OCI-LY7 (cell line): ENCODE data around the gene EDN2. TPM values are rescaled to one million over a fixed set of nuclear protein-coding genes. Genes with fewer than 3 reads are reported as not detected.

Experiments
- BruUV-seq: library from RNA; stranded (reverse); fragments of 400-500 nt; replicated peaks from 2 replicates; lab custom pipeline; 2021; lab: Mats Ljungman, UMichigan
- CTCF ChIA-PET: fragments of 300-600 bp; sonication (Branson Sonifier 250); formaldehyde crosslinking; loops from one replicate; lab custom pipeline; 2022; ENCODE audit warnings: antibody characterized with exemption; ENCODE audit not compliant: unreplicated experiment; lab: Charles Lee
- POLR2A ChIA-PET: fragments of 300-600 bp; sonication (Branson Sonifier 250); formaldehyde crosslinking; loops from one replicate; lab custom pipeline; 2022; ENCODE audit warnings: antibody characterized with exemption; lab: Charles Lee
- DNase-seq: peaks from one replicate; pipeline ENCODE4 v3.0.0-alpha.2; 2015; ENCODE audit warnings: low spot score
- H2AFZ ChIP-seq: fragments of 200-600 bp; sonication (generic), shearing (Covaris generic); 2 replicates; pipeline ENCODE4 v1.6.1; 2014; ENCODE audit warnings: mild to moderate bottlenecking, antibody characterized with exemption, low read length, moderate library complexity
- H3K27ac ChIP-seq: fragments of 200-600 bp; sonication (generic); 2 replicates; pipeline ENCODE4 v1.5.1; 2014; ENCODE audit warnings: mixed run types, low read depth, mild to moderate bottlenecking, moderate library complexity, low read length, inconsistent platforms; ENCODE audit not compliant: poor library complexity, severe bottlenecking
- H3K36me3 ChIP-seq: fragments of 200-600 bp; sonication (generic); 2 replicates; pipeline ENCODE4 v1.6.1; 2014; ENCODE audit warnings: mild to moderate bottlenecking, antibody characterized with exemption, low read length, moderate library complexity, mixed read lengths; ENCODE audit not compliant: insufficient read depth
- H3K4me1 ChIP-seq: fragments of 200-600 bp; sonication (generic); 2 replicates; pipeline ENCODE4 v1.5.1; 2014; ENCODE audit warnings: mild to moderate bottlenecking, low read length; ENCODE audit not compliant: insufficient read depth, poor library complexity, severe bottlenecking
- H3K4me2 ChIP-seq: fragments of 200-600 bp; sonication (generic); 2 replicates; pipeline ENCODE4 v1.6.1; 2014; ENCODE audit warnings: mild to moderate bottlenecking, low read length
- H3K4me3 ChIP-seq: fragments of 200-600 bp; sonication (generic); 2 replicates; pipeline ENCODE4 v1.5.1; 2014; ENCODE audit warnings: mild to moderate bottlenecking, low read depth, low read length; ENCODE audit not compliant: poor library complexity, severe bottlenecking
- H3K79me2 ChIP-seq: fragments of 200-600 bp; sonication (generic); 2 replicates; pipeline ENCODE4 v1.6.1; 2016; ENCODE audit warnings: low read depth, mild to moderate bottlenecking, low read length, moderate library complexity, mixed read lengths; ENCODE audit not compliant: insufficient read depth
- H3K9me2 ChIP-seq: fragments of 200-600 bp; sonication (generic); 2 replicates; pipeline ENCODE4 v1.6.1; 2016; ENCODE audit warnings: mild to moderate bottlenecking, low read length, mixed read lengths; ENCODE audit not compliant: insufficient read depth
- H3K9me3 ChIP-seq: fragments of 200-600 bp; sonication (generic); 2 replicates; pipeline ENCODE4 v1.6.1; 2014; ENCODE audit warnings: mild to moderate bottlenecking, mixed run types, low read length, mixed read lengths
- H4K20me1 ChIP-seq: fragments of 200-600 bp; sonication (generic); 2 replicates; pipeline ENCODE4 v1.6.1; 2014; ENCODE audit warnings: mild to moderate bottlenecking, antibody characterized with exemption, low read length, moderate library complexity, mixed read lengths; ENCODE audit not compliant: insufficient read depth
- EZH2phosphoT487 ChIP-seq: fragments of 200-600 bp; sonication (generic); IDR thresholded peaks from 2 replicates; pipeline ENCODE4 v1.6.1; 2018; ENCODE audit warnings: low read depth, borderline replicate concordance, mild to moderate bottlenecking, mixed run types, antibody characterized with exemption, low read length, moderate library complexity, mixed read lengths
- intact Hi-C: fragments of 100-400 bp; cut with micrococcal nuclease; formaldehyde crosslinking; loops from one replicate; pipeline ENCODE4 v1.10.0; 2022; ENCODE audit not compliant: unreplicated experiment
- total RNA-seq, 2 experiments: library from RNA; depleted of rRNA in 1 of 2; stranded (reverse); fragments of >200 nt in 1 of 2; shearing (Covaris generic) in 1 of 2; gene quantifications; 2 replicates each; pipeline ENCODE4 v1.2.3, GENCODE V29; 2014 to 2022
- TF ChIP-seq, protein P1 (sequence below): fragments of 200-600 bp; sonication (generic); conservative IDR thresholded peaks from 2 replicates; pipeline ENCODE4 v1.5.1; 2014; ENCODE audit warnings: mild to moderate bottlenecking, antibody characterized with exemption, low read length, moderate library complexity, mixed read lengths

Gene EDN2
- total RNA-seq, 2 experiments from 2014 or later, result not detected

GRCh38 chr1:41512701-41513382 lies 28.4 kb upstream of the EDN2 start:
- intact Hi-C loops, result loop anchor here (10.0 kb wide), 1 partner anchor 352 kb away; no protein-coding TSS in a partner anchor
- no TSS peak for BruUV-seq
- POLR2A ChIA-PET, result no interaction called here

DNA sequence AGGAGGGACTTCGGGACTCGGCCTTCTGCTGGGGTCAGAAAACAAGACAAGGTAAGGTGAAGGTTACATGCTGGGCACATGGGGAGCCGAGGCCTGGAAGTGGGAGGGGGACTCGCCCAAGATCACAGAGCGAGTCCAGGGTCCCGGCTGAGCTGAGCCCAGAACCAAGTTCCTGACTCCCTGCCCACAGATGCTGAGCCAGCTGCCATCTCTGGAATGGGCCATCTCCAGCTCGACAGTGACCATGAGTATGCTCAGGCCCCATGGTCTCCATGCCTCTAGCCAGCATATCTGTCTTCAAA lies 26.7 kb upstream of the EDN2 start:
- CTCF ChIA-PET, result no interaction called here
- Histone ChIP-seq H3K79me2 (no peaks in the 10 kb centered on the region), H2AFZ (no peak overlapping the region), H3K4me1 (no peaks in the 10 kb centered on the region), H3K27ac (no peak overlapping the region), H3K9me3 (no peaks in the 10 kb centered on the region), H4K20me1 (no peaks in the 10 kb centered on the region), H3K4me3 (no peak overlapping the region), H3K4me2 (no peak overlapping the region), H3K9me2 (no peaks in the 10 kb centered on the region), H3K36me3 (no peaks in the 10 kb centered on the region)
- no peak for TF ChIP-seq EZH2phosphoT487
- TF ChIP-seq, protein P1, sequence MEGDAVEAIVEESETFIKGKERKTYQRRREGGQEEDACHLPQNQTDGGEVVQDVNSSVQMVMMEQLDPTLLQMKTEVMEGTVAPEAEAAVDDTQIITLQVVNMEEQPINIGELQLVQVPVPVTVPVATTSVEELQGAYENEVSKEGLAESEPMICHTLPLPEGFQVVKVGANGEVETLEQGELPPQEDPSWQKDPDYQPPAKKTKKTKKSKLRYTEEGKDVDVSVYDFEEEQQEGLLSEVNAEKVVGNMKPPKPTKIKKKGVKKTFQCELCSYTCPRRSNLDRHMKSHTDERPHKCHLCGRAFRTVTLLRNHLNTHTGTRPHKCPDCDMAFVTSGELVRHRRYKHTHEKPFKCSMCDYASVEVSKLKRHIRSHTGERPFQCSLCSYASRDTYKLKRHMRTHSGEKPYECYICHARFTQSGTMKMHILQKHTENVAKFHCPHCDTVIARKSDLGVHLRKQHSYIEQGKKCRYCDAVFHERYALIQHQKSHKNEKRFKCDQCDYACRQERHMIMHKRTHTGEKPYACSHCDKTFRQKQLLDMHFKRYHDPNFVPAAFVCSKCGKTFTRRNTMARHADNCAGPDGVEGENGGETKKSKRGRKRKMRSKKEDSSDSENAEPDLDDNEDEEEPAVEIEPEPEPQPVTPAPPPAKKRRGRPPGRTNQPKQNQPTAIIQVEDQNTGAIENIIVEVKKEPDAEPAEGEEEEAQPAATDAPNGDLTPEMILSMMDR, result no peak
- POLR2A ChIA-PET, result no interaction called here
- DNase-seq, result no peak
- BruUV-seq, result no TSS peak
- intact Hi-C loops, result loop anchor here (10.0 kb wide), 1 partner anchor 354 kb away; no protein-coding TSS in a partner anchor

More at GRCh38 chr1:41512701-41513382, 28.4 kb upstream of the EDN2 start:
- Histone ChIP-seq H3K4me2 (no peak overlapping the region), H4K20me1 (no peaks in the 10 kb centered on the region), H3K4me1 (no peaks in the 10 kb centered on the region), H3K27ac (no peak overlapping the region), H3K79me2 (no peaks in the 10 kb centered on the region), H3K36me3 (no peaks in the 10 kb centered on the region), H3K4me3 (no peak overlapping the region), H2AFZ (no peak overlapping the region), H3K9me3 (no peaks in the 10 kb centered on the region), H3K9me2 (no peaks in the 10 kb centered on the region)
- no peak for DNase-seq
- CTCF ChIA-PET, result no interaction called here
- TF ChIP-seq EZH2phosphoT487, result no peak
- TF ChIP-seq, protein P1, result no peak

- no peak overlapping the region for H2AFZ ChIP-seq
- H3K4me2 ChIP-seq, result no peak overlapping the region
- POLR2A ChIA-PET, result no interaction called here
- no peak for DNase-seq
- H3K9me2 ChIP-seq, result no peaks in the 10 kb centered on the region
- H3K79me2 ChIP-seq, result no peaks in the 10 kb centered on the region
- no peaks in the 10 kb centered on the region for H3K4me1 ChIP-seq
- CTCF ChIA-PET, result no interaction called here
- H3K4me3 ChIP-seq, result no peak overlapping the region
- H3K27ac ChIP-seq, result no peak overlapping the region
- no TSS peak for BruUV-seq
- no peaks in the 10 kb centered on the region for H4K20me1 ChIP-seq
- TF ChIP-seq, protein P1, result no peak
- TF ChIP-seq EZH2phosphoT487, result no peak
- no peaks in the 10 kb centered on the region for H3K36me3 ChIP-seq
- H3K9me3 ChIP-seq, result no peaks in the 10 kb centered on the region
- intact Hi-C loops, result loop anchor here (10.0 kb wide), 1 partner anchor 354 kb away; no protein-coding TSS in a partner anchor
Observed at GRCh38 chr1:41510531-41511238, 26.2 kb upstream of the EDN2 start.
